GM21723 (cell line): ENCODE results near the gene AKAP1.

Experiments
- ATAC-seq: cut with Tn5 transposase; IDR thresholded peaks from one replicate; pipeline ENCODE4 v1.9.1; 2021; ENCODE audit warnings: mild to moderate bottlenecking, moderate library complexity; ENCODE audit not compliant: unreplicated experiment

Gene AKAP1

DNA sequence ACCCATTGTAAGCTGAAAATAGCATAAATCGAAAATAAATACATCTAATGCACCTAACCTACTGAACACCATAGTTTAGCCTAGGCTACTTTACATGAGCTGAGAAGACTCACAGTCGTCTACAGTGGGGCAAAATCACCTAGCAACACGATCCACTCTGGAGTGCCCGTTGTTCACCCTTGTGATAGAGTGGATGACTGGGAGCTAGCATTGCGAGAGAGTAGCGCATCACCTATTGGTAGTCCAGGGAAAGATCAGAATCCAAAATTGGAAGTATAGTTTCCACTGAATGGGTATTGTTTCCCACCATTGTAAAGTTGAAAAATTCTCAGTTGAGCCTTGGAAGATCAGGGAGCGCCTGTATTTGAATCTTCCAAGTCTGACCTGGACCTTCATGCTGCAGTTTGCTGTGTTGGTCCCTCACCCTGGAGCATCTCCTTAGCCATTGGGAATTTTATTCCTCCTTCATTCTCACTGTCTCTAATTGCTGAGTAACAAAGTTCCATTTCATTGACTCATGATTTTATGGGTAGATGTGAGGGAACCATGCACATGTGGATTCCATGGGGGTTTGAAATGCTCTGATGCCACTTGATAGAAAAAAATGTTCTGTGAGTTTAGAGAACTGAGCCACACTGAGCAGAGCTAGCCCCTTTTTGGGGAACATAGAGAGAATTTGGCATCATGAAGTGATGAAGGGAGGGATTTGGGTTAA, 19.6 kb downstream of the AKAP1 start:
- no peak for ATAC-seq

GRCh38 chr17:57105591-57105990, 20.5 kb downstream of the AKAP1 start:
- ATAC-seq: no peak

- ATAC-seq: no peak
Measured at GRCh38 chr17:57106107-57106835, 21.2 kb downstream of the AKAP1 start.

DNA sequence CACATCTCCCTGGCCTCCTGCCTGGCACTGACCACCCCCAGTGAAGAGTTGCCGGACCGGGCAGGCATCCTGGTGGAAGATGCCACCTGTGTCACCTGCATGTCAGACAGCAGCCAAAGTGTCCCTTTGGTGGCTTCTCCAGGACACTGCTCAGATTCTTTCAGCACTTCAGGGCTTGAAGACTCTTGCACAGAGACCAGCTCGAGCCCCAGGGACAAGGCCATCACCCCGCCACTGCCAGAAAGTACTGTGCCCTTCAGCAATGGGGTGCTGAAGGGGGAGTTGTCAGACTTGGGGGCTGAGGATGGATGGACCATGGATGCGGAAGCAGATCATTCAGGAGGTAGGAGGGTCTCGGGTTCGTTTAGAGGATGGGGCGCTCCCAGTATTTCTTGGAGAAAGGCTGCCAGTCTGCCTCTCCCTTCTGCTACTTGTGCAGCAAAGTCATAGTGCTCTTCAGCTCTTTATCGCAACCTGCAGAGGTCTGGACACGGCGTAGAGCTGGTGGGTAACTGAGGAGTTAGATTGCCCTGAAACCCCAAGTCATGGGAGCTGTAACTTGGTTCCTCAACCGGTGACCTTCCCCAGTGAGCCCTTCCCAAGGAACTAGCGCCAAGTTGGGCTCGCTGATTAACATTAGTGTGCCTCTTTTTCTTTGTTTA, 21.9 kb downstream of the AKAP1 start:
- no peak for ATAC-seq

DNA sequence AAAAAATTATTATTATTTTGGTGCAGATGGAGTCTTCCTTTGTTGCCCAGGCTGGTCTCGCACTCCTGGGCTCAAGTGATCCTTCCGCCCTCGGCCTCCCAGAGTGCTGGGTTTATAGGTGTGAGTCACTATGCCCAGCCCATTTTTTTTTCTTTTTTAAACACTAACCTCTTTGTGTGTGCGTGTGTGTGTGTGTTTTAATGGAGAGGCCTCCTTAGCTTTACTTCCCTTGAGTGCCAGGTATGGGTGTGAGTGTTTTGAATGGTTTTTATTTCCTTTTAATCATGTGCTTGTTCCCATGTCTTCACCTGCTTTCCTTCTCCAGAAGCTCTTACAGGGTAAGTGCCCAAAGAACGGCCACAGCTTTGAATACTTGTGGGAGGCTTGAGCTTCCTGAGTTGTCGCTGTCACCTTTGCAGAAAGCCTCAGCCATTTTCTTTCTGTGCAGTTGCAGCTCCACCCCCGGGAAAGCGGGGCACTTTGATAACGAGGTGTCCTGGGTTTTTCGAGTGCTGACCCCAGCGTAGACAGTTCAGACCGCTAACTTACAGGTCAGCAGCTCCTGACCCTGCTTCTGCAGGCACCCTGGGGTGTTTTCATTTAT, 22.6 kb downstream of the AKAP1 start:
- ATAC-seq: no peak

DNA sequence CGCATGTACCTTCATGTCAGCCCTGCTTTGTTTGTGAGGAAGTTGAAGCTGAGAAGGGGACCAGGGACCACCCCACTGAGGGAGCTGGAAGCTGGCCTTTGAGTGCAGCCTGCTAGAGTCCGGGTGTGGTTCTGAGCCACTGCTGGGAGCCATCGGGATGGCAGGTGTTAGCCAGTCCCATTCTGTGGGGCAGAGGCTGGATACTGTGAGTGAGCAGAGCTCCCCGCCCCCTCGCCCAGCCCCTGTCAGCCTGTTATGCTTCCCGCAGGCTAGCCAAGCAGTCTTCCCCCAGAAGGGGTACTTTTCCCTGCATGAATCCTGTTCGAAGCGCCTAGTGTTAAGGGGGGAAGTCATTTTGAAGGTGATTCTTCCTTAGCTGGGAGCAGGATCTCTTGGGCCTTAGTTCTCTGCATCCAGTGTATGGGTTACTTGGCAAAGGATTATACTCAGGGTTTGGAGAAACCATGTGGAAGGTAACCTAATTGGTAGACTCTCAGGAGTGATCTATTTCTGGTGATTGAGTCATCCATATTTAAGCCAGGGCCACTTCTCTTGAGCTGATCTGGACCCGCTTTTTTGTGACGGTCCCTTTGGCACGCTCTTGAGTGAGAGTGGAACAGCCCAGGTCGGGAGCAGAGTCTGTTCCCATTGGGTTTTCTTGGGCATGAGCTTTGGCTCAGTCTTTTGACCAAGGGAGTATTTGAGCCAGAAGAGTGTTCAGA, 23.8 kb downstream of the AKAP1 start:
- no peak for ATAC-seq

GRCh38 chr17:57109393-57110151, 24.5 kb downstream of the AKAP1 start:
- no peak for ATAC-seq

GRCh38 chr17:57110152-57110542, 25.1 kb downstream of the AKAP1 start:
- ATAC-seq: no peak

DNA sequence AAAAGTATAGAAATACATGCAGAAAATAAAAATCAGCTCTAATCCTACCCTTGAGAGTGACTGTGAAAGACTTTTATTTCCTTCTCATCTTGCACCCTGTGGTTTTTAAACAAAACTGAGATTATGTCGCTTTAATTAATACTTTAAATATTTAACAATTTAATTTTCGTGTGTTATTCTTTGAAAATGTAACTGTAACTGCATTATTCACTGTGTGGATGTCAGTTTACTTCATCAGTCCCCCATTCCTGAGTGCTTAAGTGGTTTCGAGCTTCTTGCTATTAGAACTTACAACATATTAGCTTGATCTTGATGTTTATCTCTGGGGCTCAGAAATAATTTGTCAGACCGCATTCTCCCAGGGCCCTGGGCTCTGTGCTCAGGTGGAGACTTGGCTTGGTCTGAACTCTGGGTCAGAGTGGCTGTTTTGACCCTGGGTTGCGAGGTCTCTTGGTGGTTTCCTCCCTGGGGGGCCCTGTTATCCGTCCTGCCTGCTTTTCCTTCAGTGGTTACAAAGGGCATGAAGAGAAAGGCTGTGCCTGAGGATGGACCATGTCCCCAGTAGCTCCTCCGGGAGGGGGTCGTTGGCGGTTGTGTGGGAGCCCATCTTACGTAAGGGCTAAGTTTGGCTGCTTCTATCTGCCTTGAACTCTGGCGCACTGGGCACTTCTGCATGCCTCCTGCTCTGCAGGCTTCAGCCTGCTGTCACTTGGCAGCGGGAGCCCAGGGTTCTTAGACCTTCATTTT, 25.7 kb downstream of the AKAP1 start:
- ATAC-seq: no peak

DNA sequence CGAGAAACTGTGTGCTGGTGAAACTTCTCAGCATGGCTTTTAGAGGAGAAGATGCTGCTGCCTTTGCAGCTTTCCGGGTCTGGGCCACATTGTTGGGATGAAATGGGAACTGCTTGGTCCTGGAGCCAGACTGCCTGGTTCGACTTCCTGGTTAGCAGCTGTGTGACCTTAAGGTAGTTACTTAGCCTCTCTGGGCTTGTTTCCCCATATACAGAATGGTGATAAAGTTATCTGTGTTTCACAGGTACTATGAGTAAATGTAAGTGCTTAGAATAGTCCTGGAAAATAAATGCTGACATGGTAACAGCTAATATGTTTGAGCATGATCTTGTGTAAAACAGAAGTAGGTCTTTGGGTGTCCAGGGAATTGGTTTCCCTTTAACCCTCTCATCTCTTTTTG, 26.3 kb downstream of the AKAP1 start:
- ATAC-seq: no peak

DNA sequence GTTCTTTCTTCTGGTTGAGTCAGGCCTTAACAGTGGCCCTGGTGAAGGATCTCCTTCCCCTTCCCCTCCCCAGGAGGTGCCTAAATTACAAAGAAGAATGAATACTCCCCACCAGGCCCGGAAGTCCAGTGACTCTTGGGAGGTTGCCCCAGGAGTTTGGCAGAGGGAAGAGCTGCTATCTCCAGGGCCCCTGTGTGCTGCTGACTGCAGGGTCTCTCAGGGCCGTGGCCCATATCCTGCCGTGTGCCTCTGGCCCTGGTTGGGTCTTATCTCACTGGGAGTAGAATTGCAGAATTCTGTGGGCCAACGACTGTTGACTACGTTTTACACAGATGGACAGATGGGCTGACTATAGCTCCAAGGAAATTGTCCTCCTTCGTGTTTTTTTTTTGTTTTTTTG, 28.0 kb downstream of the AKAP1 start:
- ATAC-seq: no peak

DNA sequence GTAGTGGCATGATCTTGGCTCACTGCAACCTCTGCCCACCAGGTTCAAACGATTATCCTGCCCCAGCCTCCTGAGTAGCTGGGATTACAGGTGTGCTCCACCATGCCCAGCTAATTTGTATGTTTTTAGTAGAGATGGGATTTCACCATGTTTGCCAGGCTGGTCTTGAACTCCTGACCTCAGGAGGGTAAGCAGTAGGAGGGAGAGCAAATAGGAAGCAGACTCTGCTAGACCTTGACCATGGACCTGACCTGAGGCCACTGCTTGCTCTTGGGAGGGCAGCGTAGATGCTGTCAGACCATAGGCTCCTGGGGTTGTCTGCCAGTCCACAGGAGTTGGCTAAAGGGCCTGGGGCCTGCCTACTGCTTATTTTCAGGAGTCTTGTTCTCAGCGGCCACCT, 28.6 kb downstream of the AKAP1 start:
- no peak for ATAC-seq

GRCh38 chr17:57114085-57114673, 29.1 kb downstream of the AKAP1 start:
- no peak for ATAC-seq

DNA sequence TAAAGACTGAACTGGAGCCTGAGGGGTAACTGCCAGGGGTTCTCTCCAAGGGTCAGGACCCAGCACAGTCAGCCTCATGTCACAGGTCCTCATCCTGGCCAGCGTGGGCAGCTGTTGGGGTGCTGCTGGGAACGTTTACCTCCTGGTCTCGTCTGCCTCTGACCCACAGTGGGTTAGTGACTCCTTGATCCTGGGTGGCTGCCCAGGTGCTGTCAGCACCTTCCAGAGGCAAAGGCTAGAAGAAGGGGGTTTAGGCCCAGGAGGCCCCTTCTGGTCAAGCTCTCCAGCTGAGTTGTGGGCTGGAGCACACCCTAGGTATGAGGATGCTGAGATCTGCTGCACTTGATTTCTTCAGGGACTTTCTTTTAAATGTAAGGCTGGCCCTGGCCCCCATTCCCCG, 30.3 kb downstream of the AKAP1 start:
- ATAC-seq: no peak

- no peak for ATAC-seq
Measured at GRCh38 chr17:57115916-57116315, 30.9 kb downstream of the AKAP1 start.

DNA sequence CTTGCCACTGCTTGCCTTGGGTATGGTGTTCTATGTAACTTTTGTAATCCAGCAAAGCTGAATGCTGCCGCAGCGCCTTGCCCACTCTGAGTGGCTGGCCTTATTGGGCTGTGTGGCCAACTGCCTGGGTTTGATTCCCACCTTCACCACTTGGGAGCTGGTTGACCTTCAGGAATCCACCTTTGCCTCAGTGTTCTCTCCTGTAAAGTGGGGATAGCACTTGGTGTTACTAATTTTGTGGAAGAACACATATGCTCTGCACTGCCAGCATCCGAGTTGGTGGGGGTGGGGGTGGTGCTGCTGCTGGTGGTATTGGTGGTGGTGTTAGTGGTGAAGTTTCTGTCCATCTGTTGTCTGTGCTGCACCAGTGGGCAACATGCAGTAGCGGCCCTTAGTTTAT, 32.8 kb downstream of the AKAP1 start:
- ATAC-seq: no peak

DNA sequence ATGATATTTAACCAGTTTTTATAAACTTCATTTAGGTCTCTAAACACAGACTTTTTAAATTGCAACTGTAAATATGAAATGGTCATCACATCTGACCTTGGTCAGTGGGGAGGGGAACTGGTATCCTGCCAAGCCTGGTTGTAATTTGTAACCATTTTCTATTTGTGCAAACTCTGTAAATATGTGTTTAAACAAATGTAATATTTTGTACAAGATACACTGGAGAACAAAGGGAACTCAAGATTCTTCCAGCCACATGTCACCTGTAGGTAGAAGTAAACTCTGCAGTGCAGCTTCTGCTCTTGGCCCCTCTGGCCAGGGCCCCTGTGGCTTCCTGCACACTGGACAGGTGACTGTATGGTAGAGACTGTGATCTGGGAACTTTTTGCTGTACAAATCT, 35.8 kb downstream of the AKAP1 start:
- ATAC-seq: no peak

DNA sequence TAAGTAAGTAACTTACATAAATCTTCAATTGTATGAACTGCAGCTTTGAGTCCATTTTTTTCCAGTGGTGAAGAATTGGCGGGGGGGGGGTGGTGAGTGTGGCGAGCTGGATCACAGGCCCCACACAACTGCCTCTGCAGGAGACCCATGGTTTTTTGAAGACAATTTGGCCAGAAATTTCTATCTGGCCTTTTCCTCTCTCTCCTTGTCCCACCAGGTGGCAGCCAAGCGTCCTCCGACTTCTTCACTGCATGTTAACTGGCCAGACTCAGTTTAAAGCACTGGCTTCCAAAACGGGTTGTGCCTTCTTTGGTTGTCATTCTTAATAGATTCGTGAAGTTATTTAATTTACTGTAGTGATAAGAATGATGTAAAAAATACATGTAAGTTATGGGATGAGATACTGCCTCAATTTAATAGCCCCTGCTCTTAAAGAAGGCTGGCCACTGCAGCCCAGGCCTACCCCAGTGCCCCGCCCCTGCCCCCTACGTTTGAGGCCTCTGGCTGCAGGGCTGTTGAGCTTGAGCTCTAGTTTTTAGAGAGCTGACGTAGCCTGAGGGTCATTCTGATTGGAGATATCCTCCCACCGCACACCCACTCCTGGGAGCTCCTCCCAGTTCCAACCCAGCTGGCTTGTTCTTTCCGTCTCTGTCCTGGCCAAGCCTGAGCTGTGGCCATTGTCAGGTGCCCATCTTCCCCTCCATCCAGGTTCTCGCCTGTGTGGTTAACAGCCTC, 36.4 kb downstream of the AKAP1 start:
- no peak for ATAC-seq

- no peak for ATAC-seq
Measured at GRCh38 chr17:57124053-57124452, 39.0 kb downstream of the AKAP1 start.
